H9 (cell line): Measurements from ENCODE around the gene VAPA. TPM values are rescaled to one million over a fixed set of nuclear protein-coding genes. Genes with fewer than 3 reads are reported as not detected.

Experiments
- DNase-seq: peaks from one replicate; pipeline ENCODE4 v3.0.0-alpha.2; 2017
- H2AFZ ChIP-seq: one replicate; pipeline ENCODE4 v1.6.1; 2013; ENCODE audit warnings: mild to moderate bottlenecking, low read length, control low read depth, moderate library complexity
- H2AK5ac ChIP-seq: 2 replicates; pipeline ENCODE4 v1.6.1; 2013; ENCODE audit warnings: low read length, control low read depth, mixed read lengths; ENCODE audit not compliant: insufficient read length
- H2BK120ac ChIP-seq: one replicate; pipeline ENCODE4 v1.6.1; 2013; ENCODE audit warnings: low read depth, mild to moderate bottlenecking, low read length, control low read depth, inconsistent platforms; ENCODE audit not compliant: poor library complexity, severe bottlenecking
- H2BK12ac ChIP-seq: 2 replicates; pipeline ENCODE4 v1.6.1; 2013; ENCODE audit warnings: low read length, control low read depth, mixed read lengths, low read depth; ENCODE audit not compliant: insufficient read length
- H2BK15ac ChIP-seq: 2 replicates; pipeline ENCODE4 v1.6.1; 2013; ENCODE audit warnings: low read depth, low read length, control low read depth
- H2BK20ac ChIP-seq: one replicate; pipeline ENCODE4 v1.6.1; 2013; ENCODE audit warnings: low read depth, mild to moderate bottlenecking, low read length, control low read depth, inconsistent platforms; ENCODE audit not compliant: poor library complexity, severe bottlenecking
- H2BK5ac ChIP-seq: 2 replicates; pipeline ENCODE4 v1.6.1; 2013; ENCODE audit warnings: low read length, control low read depth, mixed read lengths; ENCODE audit not compliant: insufficient read length
- H3K14ac ChIP-seq: 2 replicates; pipeline ENCODE4 v1.6.1; 2013; ENCODE audit warnings: low read length, control low read depth; ENCODE audit not compliant: insufficient read depth
- H3K18ac ChIP-seq: 2 replicates; pipeline ENCODE4 v1.6.1; 2013; ENCODE audit warnings: low read depth, mild to moderate bottlenecking, mixed read lengths, low read length, control low read depth; ENCODE audit not compliant: insufficient read length
- H3K23ac ChIP-seq: 2 replicates; pipeline ENCODE4 v1.6.1; 2013; ENCODE audit warnings: low read length, control low read depth, mixed read lengths, low read depth; ENCODE audit not compliant: insufficient read length
- H3K23me2 ChIP-seq: 2 replicates; pipeline ENCODE4 v1.6.1; 2013; ENCODE audit warnings: low read depth, mild to moderate bottlenecking, mixed read lengths, low read length, control low read depth; ENCODE audit not compliant: insufficient read length, poor library complexity, severe bottlenecking
- H3K27ac ChIP-seq: 2 replicates; pipeline ENCODE4 v1.5.1; 2013; ENCODE audit warnings: low read length, control low read depth, mixed read lengths, low read depth; ENCODE audit not compliant: insufficient read length
- H3K27me3 ChIP-seq: 2 replicates; pipeline ENCODE4 v1.6.1; 2013; ENCODE audit warnings: low read length, control low read depth, inconsistent platforms; ENCODE audit not compliant: insufficient read depth
- H3K4ac ChIP-seq: 2 replicates; pipeline ENCODE4 v1.6.1; 2013; ENCODE audit warnings: low read depth, mild to moderate bottlenecking, control low read depth, inconsistent platforms, low read length, moderate library complexity
- H3K4me1 ChIP-seq: 2 replicates; pipeline ENCODE4 v1.6.1; 2013; ENCODE audit warnings: low read length, control low read depth, inconsistent platforms; ENCODE audit not compliant: insufficient read depth
- H3K4me2 ChIP-seq: 2 replicates; pipeline ENCODE4 v1.6.1; 2013; ENCODE audit warnings: low read length, control low read depth, mixed read lengths; ENCODE audit not compliant: insufficient read length, insufficient read depth
- H3K56ac ChIP-seq: 2 replicates; pipeline ENCODE4 v1.6.1; 2013; ENCODE audit warnings: low read depth, mild to moderate bottlenecking, mixed read lengths, low read length, control low read depth; ENCODE audit not compliant: insufficient read length
- H3K79me1 ChIP-seq: 2 replicates; pipeline ENCODE4 v1.6.1; 2013; ENCODE audit warnings: low read depth, mild to moderate bottlenecking, moderate library complexity, low read length, control low read depth, inconsistent platforms; ENCODE audit not compliant: insufficient read depth, poor library complexity, severe bottlenecking
- H3K79me2 ChIP-seq: 2 replicates; pipeline ENCODE4 v1.6.1; 2013; ENCODE audit warnings: low read length, control low read depth, inconsistent platforms; ENCODE audit not compliant: insufficient read depth
- H3K9ac ChIP-seq: 2 replicates; pipeline ENCODE4 v1.6.1; 2013; ENCODE audit warnings: low read length, control low read depth, mixed read lengths; ENCODE audit not compliant: insufficient read length; ENCODE audit errors: extremely low read depth
- H3K9me3 ChIP-seq: one replicate; pipeline ENCODE4 v1.6.1; 2013; ENCODE audit warnings: low read depth, low read length, inconsistent platforms; ENCODE audit not compliant: control insufficient read depth
- H3T11ph ChIP-seq: one replicate; pipeline ENCODE4 v1.6.1; 2013; ENCODE audit warnings: mild to moderate bottlenecking, low read length, control low read depth, inconsistent platforms
- H4K20me1 ChIP-seq: one replicate; pipeline ENCODE4 v1.6.1; 2013; ENCODE audit not compliant: control insufficient read depth, insufficient read length, insufficient read depth
- H4K5ac ChIP-seq: 2 replicates; pipeline ENCODE4 v1.6.1; 2013; ENCODE audit warnings: low read depth, mild to moderate bottlenecking, mixed read lengths, low read length, control low read depth; ENCODE audit not compliant: insufficient read length
- H4K8ac ChIP-seq: replicated peaks from 2 replicates; pipeline ENCODE4 v1.6.1; 2013; ENCODE audit warnings: low read length, control low read depth, mixed read lengths, low read depth; ENCODE audit not compliant: insufficient read length
- H4K91ac ChIP-seq: 2 replicates; pipeline ENCODE4 v1.6.1; 2013; ENCODE audit warnings: low read depth, mild to moderate bottlenecking, moderate library complexity, mixed read lengths, low read length, control low read depth; ENCODE audit not compliant: insufficient read length
- H3K27ac Mint-ChIP-seq, 3 experiments: 2 replicates in 2 of 3; 3 replicates in 1 of 3; pipeline ENCODE4 v1.8.0; 2020 to 2021; ENCODE audit warnings: mixed read lengths in 3 of 3, mild to moderate bottlenecking in 1 of 3, moderate library complexity in 1 of 3
- H3K27me3 Mint-ChIP-seq: 2 replicates; pipeline ENCODE4 v1.8.0; 2021; ENCODE audit warnings: low read depth, mild to moderate bottlenecking, moderate library complexity, mixed read lengths
- H3K36me3 Mint-ChIP-seq, 3 experiments: 2 replicates in 2 of 3; 3 replicates in 1 of 3; pipeline ENCODE4 v1.8.0; 2020 to 2021; ENCODE audit warnings: low read depth in 3 of 3, mixed read lengths in 3 of 3; ENCODE audit not compliant: insufficient read depth in 1 of 3
- H3K4me1 Mint-ChIP-seq, 2 experiments: 2 replicates each; pipeline ENCODE4 v1.8.0; 2020; ENCODE audit warnings: mixed read lengths in 2 of 2
- H3K4me3 Mint-ChIP-seq, 2 experiments: 2 replicates in 1 of 2; 3 replicates in 1 of 2; pipeline ENCODE4 v1.8.0; 2020 to 2021; ENCODE audit warnings: mild to moderate bottlenecking in 2 of 2, mixed read lengths in 2 of 2, moderate library complexity in 1 of 2
- H3K9me3 Mint-ChIP-seq, 2 experiments: 2 replicates in 1 of 2; 3 replicates in 1 of 2; pipeline ENCODE4 v1.8.0; 2020; ENCODE audit warnings: mild to moderate bottlenecking in 2 of 2, mixed read lengths in 2 of 2, moderate library complexity in 1 of 2
- CTCF ChIP-seq: fragments of 200-600 bp; sonication (generic); conservative IDR thresholded peaks from 3 replicates; pipeline ENCODE4 v1.8.0; 2021; ENCODE audit warnings: antibody characterized with exemption, mild to moderate bottlenecking
- WGBS: extraction: QIAGEN DNeasy Blood & Tissue Kit; methylation state at CpG from one replicate; pipeline ENCODE4 v1.1.7; 2013; ENCODE audit warnings: missing lambda C conversion rate, low lambda C conversion rate, mixed read lengths; ENCODE audit not compliant: insufficient read length; ENCODE audit errors: extremely low coverage; 5-methylcytosine and 5-hydroxymethylcytosine counted together
- total RNA-seq: library from RNA; stranded (reverse); gene quantifications from 2 replicates; pipeline ENCODE4 v1.2.1, GENCODE V29; 2021

Gene VAPA
- total RNA-seq, 1 experiment from 2014 or later = 141 TPM

DNA sequence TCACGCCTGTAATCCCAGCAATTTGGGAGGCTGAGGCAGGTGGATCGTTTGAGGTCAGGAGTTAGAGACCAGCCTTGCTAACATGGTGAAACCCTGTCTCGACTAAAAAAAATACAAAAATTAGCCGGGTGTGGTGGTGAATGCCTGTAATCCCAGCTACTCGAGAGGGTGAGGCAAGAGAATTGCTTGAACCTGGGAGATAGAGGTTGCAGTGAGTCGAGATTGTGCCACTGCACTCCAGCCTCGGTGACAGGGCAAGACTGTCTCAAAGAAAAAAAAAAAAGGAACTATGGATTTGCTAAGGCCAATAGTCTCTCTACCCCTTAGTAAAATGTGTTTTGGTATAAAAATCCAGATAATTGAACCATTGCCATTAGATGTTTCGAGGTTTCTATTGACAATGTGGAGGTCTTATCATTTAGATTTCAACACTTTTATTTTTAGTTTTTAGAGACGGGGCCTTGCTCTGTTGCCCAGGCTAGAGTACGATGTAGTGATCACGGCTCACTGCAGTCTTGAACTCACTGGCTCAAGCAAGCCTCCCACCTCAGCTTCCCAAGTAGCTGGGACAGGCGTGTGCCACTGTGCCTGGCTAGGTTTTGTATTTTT lies 29.2 kb upstream of the VAPA start:
- H3K4ac ChIP-seq = no peak overlapping the region
- TF ChIP-seq CTCF = no peak

More for the DNA sequence above, 29.2 kb upstream of the VAPA start:
- H3K9me3 Mint-ChIP-seq = no peaks in the 10 kb centered on the region; a peak in 1 of 5 replicates
- H3K4me2 ChIP-seq = no peak overlapping the region
- no peak overlapping the region for H3K56ac ChIP-seq
- no peak overlapping the region for H2BK120ac ChIP-seq
- H2BK12ac ChIP-seq = no peak overlapping the region
- H3K27ac ChIP-seq = no peak overlapping the region
- no peak overlapping the region for H2BK15ac ChIP-seq
- no peak overlapping the region for H3K18ac ChIP-seq
- no peak overlapping the region for H3K4me3 Mint-ChIP-seq
- H2AK5ac ChIP-seq = no peak overlapping the region
- 0 out of 4 replicates have a peak, but pooled peaks cover 0 to 2% of the 10 kb centered on the region in 2 experiments for H3K4me1 Mint-ChIP-seq
- H2BK20ac ChIP-seq = no peak overlapping the region
- no peak overlapping the region for H2AFZ ChIP-seq
- no peaks in the 10 kb centered on the region; a peak in 1 of 7 replicates for H3K36me3 Mint-ChIP-seq
- H3K23ac ChIP-seq = no peak overlapping the region
- H3K27ac Mint-ChIP-seq = no peak overlapping the region
- H3T11ph ChIP-seq = no peak overlapping the region
- no peak overlapping the region for H4K8ac ChIP-seq
- H3K14ac ChIP-seq = no peak overlapping the region
- no peaks in the 10 kb centered on the region for H4K20me1 ChIP-seq
- no peak overlapping the region for H4K5ac ChIP-seq
- no peaks in the 10 kb centered on the region for H3K27me3 ChIP-seq
- no CpG with 5 or more reads among the region's 12 CpGs for WGBS
- H3K79me1 ChIP-seq = no peaks in the 10 kb centered on the region
- no peak for DNase-seq
- H3K9ac ChIP-seq = no peak overlapping the region
- no peaks in the 10 kb centered on the region for H3K23me2 ChIP-seq
- no peak overlapping the region for H4K91ac ChIP-seq
- no peaks in the 10 kb centered on the region for H3K79me2 ChIP-seq
- H2BK5ac ChIP-seq = no peak overlapping the region
- no peaks in the 10 kb centered on the region for H3K4me1 ChIP-seq
- no peaks in the 10 kb centered on the region for H3K9me3 ChIP-seq
- H3K27me3 Mint-ChIP-seq = no peaks in the 10 kb centered on the region
